HG03558 (cell line): Measurements from ENCODE around the gene SLC2A9.

Experiments
- ATAC-seq: cut with Tn5 transposase; IDR thresholded peaks from one replicate; pipeline ENCODE4 v1.9.1; 2021; ENCODE audit warnings: moderate number of reproducible peaks; ENCODE audit not compliant: unreplicated experiment; ENCODE audit errors: extremely low read depth

SLC2A9 gene

GRCh38 chr4:10020871-10021652 is at the start of gene SLC2A9:
SLC2A9 (minus strand) TSS chr4:10021497; CDS start chr4:10021429, 68 bp downstream.
- ATAC-seq = no peak

GRCh38 chr4:10069075-10069642 is 47.9 kb upstream of the SLC2A9 start:
- ATAC-seq = no peak

GRCh38 chr4:10066670-10067651 is 45.7 kb upstream of the SLC2A9 start:
- no peak for ATAC-seq

GRCh38 chr4:10066206-10066605 is 44.9 kb upstream of the SLC2A9 start:
- ATAC-seq = no peak

- ATAC-seq = no peak
Measured at GRCh38 chr4:10063544-10064300, 42.4 kb upstream of the SLC2A9 start.

- ATAC-seq = no peak
Measured at GRCh38 chr4:10061650-10062415, 40.5 kb upstream of the SLC2A9 start.

- ATAC-seq = no peak
Measured at GRCh38 chr4:10058371-10058770, 37.1 kb upstream of the SLC2A9 start.

- no peak for ATAC-seq
Measured at GRCh38 chr4:10057023-10057395, 35.7 kb upstream of the SLC2A9 start.

- no peak for ATAC-seq
Measured at GRCh38 chr4:10056334-10057022, 35.2 kb upstream of the SLC2A9 start.

GRCh38 chr4:10055871-10056270 is 34.6 kb upstream of the SLC2A9 start:
- ATAC-seq = no peak

GRCh38 chr4:10054571-10055041 is 33.3 kb upstream of the SLC2A9 start:
- no peak for ATAC-seq

- ATAC-seq = no peak
Measured at GRCh38 chr4:10053635-10054453, 32.5 kb upstream of the SLC2A9 start.

GRCh38 chr4:10051517-10052135 is 30.3 kb upstream of the SLC2A9 start:
- no peak for ATAC-seq

GRCh38 chr4:10050721-10051120 is 29.4 kb upstream of the SLC2A9 start:
- no peak for ATAC-seq

- no peak for ATAC-seq
Measured at GRCh38 chr4:10050261-10050661, 29.0 kb upstream of the SLC2A9 start.

GRCh38 chr4:10048941-10049697 is 27.8 kb upstream of the SLC2A9 start:
- no peak for ATAC-seq

- no peak for ATAC-seq
Measured at GRCh38 chr4:10047967-10048366, 26.7 kb upstream of the SLC2A9 start.
